ENCODE results near the gene SARDH.

The SARDH gene

GRCh38 chr9:133737774-133738639 lies at the start of gene SARDH:
TSS of gene SARDH (minus strand) at chr9:133738352. CDS start at chr9:133734173, 4,179 bp downstream.
- DNase-seq (ENCODE audit: low read depth in 2 of 2), result no peak

GRCh38 chr9:133787754-133788025 lies 49.5 kb upstream of the SARDH start:
- no peak for DNase-seq (ENCODE audit: low read depth in 2 of 2)

- no peak for DNase-seq (ENCODE audit: low read depth in 2 of 2)
Measured at GRCh38 chr9:133786907-133787753, 49.0 kb upstream of the SARDH start.

GRCh38 chr9:133786371-133786753 lies 48.2 kb upstream of the SARDH start:
- no peak for DNase-seq (ENCODE audit: low read depth in 2 of 2)

- DNase-seq (ENCODE audit: low read depth in 2 of 2), result no peak
Measured at GRCh38 chr9:133785753-133786370, 47.7 kb upstream of the SARDH start.

- DNase-seq (ENCODE audit: low read depth in 2 of 2), result no peak
Measured at GRCh38 chr9:133784731-133785561, 46.8 kb upstream of the SARDH start.

- no peak for DNase-seq (ENCODE audit: low read depth in 2 of 2)
Measured at GRCh38 chr9:133783331-133783731, 45.2 kb upstream of the SARDH start.

- DNase-seq (ENCODE audit: low read depth in 2 of 2), result peak; percentile 24 to 48
Measured at GRCh38 chr9:133782157-133783130, 44.3 kb upstream of the SARDH start.

- DNase-seq (ENCODE audit: low read depth in 2 of 2), result no peak
Measured at GRCh38 chr9:133781828-133782135, 43.6 kb upstream of the SARDH start.

- no peak for DNase-seq (ENCODE audit: low read depth in 2 of 2)
Measured at GRCh38 chr9:133780962-133781827, 43.0 kb upstream of the SARDH start.

GRCh38 chr9:133780404-133780945 lies 42.3 kb upstream of the SARDH start:
- no peak for DNase-seq (ENCODE audit: low read depth in 2 of 2)

- no peak for DNase-seq (ENCODE audit: low read depth in 2 of 2)
Measured at GRCh38 chr9:133779516-133780403, 41.6 kb upstream of the SARDH start.

GRCh38 chr9:133779081-133779480 lies 40.9 kb upstream of the SARDH start:
- DNase-seq (ENCODE audit: low read depth in 2 of 2), result no peak

- no peak for DNase-seq (ENCODE audit: low read depth in 2 of 2)
Measured at GRCh38 chr9:133778336-133779013, 40.3 kb upstream of the SARDH start.

GRCh38 chr9:133777871-133778270 lies 39.7 kb upstream of the SARDH start:
- DNase-seq (ENCODE audit: low read depth in 2 of 2), result no peak

GRCh38 chr9:133777068-133777791 lies 39.1 kb upstream of the SARDH start:
- no peak for DNase-seq (ENCODE audit: low read depth in 2 of 2)

Data from stimulated activated CD8-positive, alpha-beta memory T cell treated with anti-CD3 and anti-CD28 coated beads, Interleukin-7, amount 100 ng/mL, for 1 hour (primary cell).